Stimulated activated CD8-positive, alpha-beta memory T cell treated with anti-CD3 and anti-CD28 coated beads, Interleukin-2, amount 100 ng/mL, for 1 hour (primary cell): ENCODE measurements around the gene ANXA3.
"Not testable (repeated sequence)": the region's sequence is repeated elsewhere in the genome, so short reads cannot be mapped to it uniquely, and the experiment has no call there.

Source experiments
- DNase-seq, 2 donors: peaks; one replicate each; pipeline ENCODE4 v3.0.0-alpha.2; 2020; ENCODE audit warnings: low read depth in 2 of 2

The ANXA3 gene

GRCh38 chr4:78571804-78572203 lies 20.2 kb downstream of the ANXA3 start:
- no peak for DNase-seq

GRCh38 chr4:78578674-78579425 lies 27.3 kb downstream of the ANXA3 start:
- DNase-seq, result no peak

GRCh38 chr4:78581618-78582017 lies 30.0 kb downstream of the ANXA3 start:
- no peak for DNase-seq

GRCh38 chr4:78584863-78585547 lies 33.4 kb downstream of the ANXA3 start:
- no peak for DNase-seq

GRCh38 chr4:78585633-78586032 lies 34.1 kb downstream of the ANXA3 start:
- no peak for DNase-seq

GRCh38 chr4:78588894-78589545 lies 37.5 kb downstream of the ANXA3 start:
- no peak for DNase-seq

GRCh38 chr4:78591404-78591803 lies 39.8 kb downstream of the ANXA3 start:
- no peak for DNase-seq

GRCh38 chr4:78592088-78592783 lies 40.7 kb downstream of the ANXA3 start:
- no peak for DNase-seq

GRCh38 chr4:78596111-78596742 lies 44.7 kb downstream of the ANXA3 start:
- no peak for DNase-seq

GRCh38 chr4:78598431-78598830 lies 46.9 kb downstream of the ANXA3 start:
- not testable (repeated sequence) for DNase-seq

GRCh38 chr4:78599147-78599546 lies 47.6 kb downstream of the ANXA3 start:
- no peak for DNase-seq

GRCh38 chr4:78599931-78600375 lies 48.4 kb downstream of the ANXA3 start:
- DNase-seq, result no peak

- no peak for DNase-seq
These were observed 49.4 kb downstream of the ANXA3 start for GRCh38 chr4:78601013-78601412.

GRCh38 chr4:78602334-78602733 lies 50.8 kb downstream of the ANXA3 start:
- no peak for DNase-seq

GRCh38 chr4:78603384-78603783 lies 51.8 kb downstream of the ANXA3 start:
- DNase-seq, result no peak

- no peak for DNase-seq
These were observed 53.4 kb downstream of the ANXA3 start for GRCh38 chr4:78604988-78605387.

- no peak for DNase-seq
These were observed 54.5 kb downstream of the ANXA3 start for GRCh38 chr4:78606035-78606434.

GRCh38 chr4:78606530-78607095 lies 55.0 kb downstream of the ANXA3 start:
- DNase-seq, result no peak

GRCh38 chr4:78608684-78609083 lies 57.1 kb downstream of the ANXA3 start:
- no peak for DNase-seq

GRCh38 chr4:78609580-78609979 lies 58.0 kb downstream of the ANXA3 start:
- DNase-seq, result no peak

- DNase-seq, result no peak
These were observed 59.1 kb downstream of the ANXA3 start for GRCh38 chr4:78610546-78611214.
